Measurements from ENCODE around the gene HAX1. TPM values are rescaled to one million over a fixed set of nuclear protein-coding genes. Genes with fewer than 3 reads are reported as not detected.

HAX1 gene
- polyA plus RNA-seq, 1 of the 3 experiments (the other 2 are of a cell fraction): 74.1 TPM

GRCh38 chr1:154324669-154325582 is 52.5 kb downstream of the HAX1 start, which contains the start of gene ATP8B2 (continued):
- TF ChIP-seq PBX3 (IDR thresholded peaks at IDR 0.05) (no peak), GATA2 (CRISPR knock-in tag; IDR thresholded peaks at IDR 0.05) (no peak), TEAD4 (IDR thresholded peaks at IDR 0.05; ENCODE audit: borderline replicate concordance, insufficient read depth) (no peak), TCF12 (IDR thresholded peaks at IDR 0.05) (no peak), EZH2phosphoT487 (IDR thresholded peaks at IDR 0.05; ENCODE audit: borderline replicate concordance, low read depth) (no peak), MEF2A (IDR thresholded peaks at IDR 0.05; ENCODE audit: borderline replicate concordance, low read depth) (no peak), FOSL2 (IDR thresholded peaks at IDR 0.05; ENCODE audit: borderline replicate concordance, low read depth) (no peak), FOXM1 (IDR thresholded peaks at IDR 0.05; ENCODE audit: low read depth) (no peak), USF2 (IDR thresholded peaks at IDR 0.05; ENCODE audit: borderline replicate concordance, low read depth, low read length) (no peak), TAF1 (IDR thresholded peaks at IDR 0.05; ENCODE audit: borderline replicate concordance, low read depth, low read length) (no peak), GABPA (IDR thresholded peaks at IDR 0.05; ENCODE audit: low read depth) (peak; percentile 56; the same call in 1 of the 2 replicates), IRF3 (IDR thresholded peaks at IDR 0.05; ENCODE audit: low read depth, low read length) (no peak), SIN3A (IDR thresholded peaks at IDR 0.05; ENCODE audit: borderline replicate concordance, low read depth, low read length) (0 out of 2 replicates have a peak, but pooled peaks have one; percentile 8), RAD21 (IDR thresholded peaks at IDR 0.05; ENCODE audit: low read length) (peak; percentile 51), FOXJ3 (CRISPR knock-in tag; IDR thresholded peaks at IDR 0.05) (no peak), MXI1 (IDR thresholded peaks at IDR 0.05; ENCODE audit: low read depth, low read length) (peak; percentile 35; the same call in 1 of the 2 replicates), POLR2AphosphoS5 (IDR thresholded peaks at IDR 0.05; ENCODE audit: low read depth, low read length) (peak; percentile 48), CHD2 (IDR thresholded peaks at IDR 0.05; ENCODE audit: low read length, partially characterized antibody) (peak; percentile 40), NRF1 (IDR thresholded peaks at IDR 0.05; ENCODE audit: low read depth, low read length) (0 out of 2 replicates have a peak, but pooled peaks have one; percentile 11), RCOR1 (IDR thresholded peaks at IDR 0.05; ENCODE audit: low read length) (no peak), USF1 (IDR thresholded peaks at IDR 0.05; ENCODE audit: borderline replicate concordance, low read depth) (no peak), SMC3 (IDR thresholded peaks at IDR 0.05; ENCODE audit: low read depth, low read length) (peak; percentile 46), RXRA (IDR thresholded peaks at IDR 0.05; ENCODE audit: borderline replicate concordance, low read depth) (no peak)
- TF ChIP-seq, protein P1, sequence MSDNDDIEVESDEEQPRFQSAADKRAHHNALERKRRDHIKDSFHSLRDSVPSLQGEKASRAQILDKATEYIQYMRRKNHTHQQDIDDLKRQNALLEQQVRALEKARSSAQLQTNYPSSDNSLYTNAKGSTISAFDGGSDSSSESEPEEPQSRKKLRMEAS (IDR thresholded peaks at IDR 0.05; ENCODE audit: low read depth): peak; percentile 28; the same call in 1 of the 2 replicates

Small RNA genes within 50 kb of the gene (small RNA-seq; reads per million reads assigned to genes)
- gene RF00273 (0 reads per million in 7 experiments), gene RNU6-121P (0 reads per million in 7 experiments), gene RNU6-239P (0 reads per million in 7 experiments), gene SNORA58B (0 reads per million in 7 experiments)

Other genes with a start within 250 kb of the HAX1 start
- gene NUP210L, start 117.6 kb upstream of the HAX1 start, polyA plus RNA-seq (2012; rRNA removed): not detected in 2 replicates
- 324 and 359 TPM in 2 replicates for gene TPM3, start 80.5 kb upstream of the HAX1 start, polyA plus RNA-seq (2012; rRNA removed)
- gene CFAP141, start 66.3 kb upstream of the HAX1 start, polyA plus RNA-seq (2012; rRNA removed): not detected in 2 replicates
- 146 and 161 TPM in 2 replicates for gene UBAP2L, start 51.7 kb upstream of the HAX1 start, polyA plus RNA-seq (2012; rRNA removed)
- 0.02 and 0.13 TPM in 2 replicates for gene AQP10, start 48.5 kb downstream of the HAX1 start, polyA plus RNA-seq (2012; rRNA removed)
- 42.7 and 50.7 TPM in 2 replicates for gene ATP8B2, start 52.9 kb downstream of the HAX1 start, polyA plus RNA-seq (2012; rRNA removed)
- 1.4 and 2.8 TPM in 2 replicates for gene IL6R, start 132.7 kb downstream of the HAX1 start, polyA plus RNA-seq (2012; rRNA removed)
- gene TDRD10, start 229.6 kb downstream of the HAX1 start, polyA plus RNA-seq (2012; rRNA removed): not detected in 2 replicates
- gene SHE, start 229.8 kb downstream of the HAX1 start, polyA plus RNA-seq (2012; rRNA removed): not detected in 2 replicates

All from SK-N-SH (cell line).